GM19328 (cell line): Measurements from ENCODE around the gene MROH7.

Experiments
- ATAC-seq: cut with Tn5 transposase; IDR thresholded peaks from one replicate; pipeline ENCODE4 v1.9.1; 2021; ENCODE audit warnings: mild to moderate bottlenecking, moderate library complexity; ENCODE audit not compliant: unreplicated experiment

Gene MROH7

DNA sequence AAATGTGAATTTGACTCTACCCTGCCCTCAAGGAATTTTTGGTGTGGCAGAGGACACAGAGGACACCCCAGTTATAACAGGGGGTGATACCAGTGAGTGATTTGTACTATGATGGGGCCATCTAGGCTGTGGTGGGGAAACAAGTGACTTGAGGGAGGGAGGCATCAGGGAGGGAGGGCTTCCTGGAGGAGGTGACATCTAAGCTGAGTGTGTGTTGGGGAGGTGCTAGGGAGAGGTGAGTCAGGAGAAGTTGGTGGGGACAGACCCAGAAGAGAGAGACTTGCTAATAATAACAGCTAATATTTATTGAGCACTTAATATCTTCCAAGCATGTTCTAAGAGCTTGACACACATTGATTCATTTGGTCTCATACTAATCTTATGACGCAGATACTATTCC lies 54.2 kb downstream of the MROH7 start:
- ATAC-seq, result no peak

- no peak for ATAC-seq
Observed at GRCh38 chr1:54696262-54696661, 54.7 kb downstream of the MROH7 start.

DNA sequence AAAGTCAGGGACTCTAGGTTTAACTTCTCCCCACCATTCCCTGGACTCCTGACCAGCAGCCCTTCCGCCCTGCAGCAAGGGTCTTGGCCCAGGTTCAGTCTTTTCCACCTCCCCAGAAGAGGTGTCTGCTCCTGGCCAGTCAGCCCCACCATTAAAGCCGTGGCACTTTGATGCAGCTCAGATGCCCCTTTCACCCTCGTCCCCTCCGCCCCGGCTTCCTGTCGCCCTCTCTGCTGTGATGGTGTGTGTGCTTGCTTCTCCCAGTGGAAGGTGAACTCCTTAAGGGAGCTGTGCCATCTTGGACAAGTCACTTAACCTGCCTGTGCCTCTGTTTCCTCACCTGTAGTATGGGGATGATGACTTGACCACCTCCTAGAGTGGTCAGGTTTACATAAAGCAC lies 56.3 kb downstream of the MROH7 start:
- ATAC-seq, result no peak

GRCh38 chr1:54698346-54698745 lies 56.8 kb downstream of the MROH7 start:
- ATAC-seq, result no peak

DNA sequence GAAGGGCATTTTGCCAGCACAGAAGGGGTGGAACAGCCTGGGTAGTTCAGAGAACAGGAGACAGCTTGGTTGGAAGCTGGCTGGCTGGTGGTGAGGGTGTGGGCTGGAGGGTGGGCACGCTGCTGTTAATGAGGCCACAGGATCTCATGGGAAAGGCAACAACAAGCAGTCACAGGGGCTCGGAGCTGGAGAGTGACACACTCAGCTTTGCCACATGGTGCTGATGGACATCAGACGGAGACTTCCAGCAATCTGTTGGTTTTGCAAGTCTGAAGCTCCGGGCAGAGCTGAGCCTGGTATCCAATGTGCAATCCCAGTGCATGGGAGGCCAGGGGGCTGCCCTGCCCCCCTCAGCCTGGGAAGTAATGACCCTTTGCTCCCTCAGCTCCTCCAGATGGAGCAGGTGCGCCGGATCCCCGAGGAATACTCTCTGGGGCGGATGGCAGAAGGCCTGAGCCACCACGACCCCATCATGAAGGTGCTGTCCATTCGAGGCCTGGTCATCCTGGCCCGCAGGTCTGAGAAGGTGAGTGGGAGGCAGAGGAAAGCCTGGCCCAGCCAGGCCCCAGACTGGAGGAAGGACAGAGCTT lies 58.4 kb downstream of the MROH7 start:
- ATAC-seq, result no peak

DNA sequence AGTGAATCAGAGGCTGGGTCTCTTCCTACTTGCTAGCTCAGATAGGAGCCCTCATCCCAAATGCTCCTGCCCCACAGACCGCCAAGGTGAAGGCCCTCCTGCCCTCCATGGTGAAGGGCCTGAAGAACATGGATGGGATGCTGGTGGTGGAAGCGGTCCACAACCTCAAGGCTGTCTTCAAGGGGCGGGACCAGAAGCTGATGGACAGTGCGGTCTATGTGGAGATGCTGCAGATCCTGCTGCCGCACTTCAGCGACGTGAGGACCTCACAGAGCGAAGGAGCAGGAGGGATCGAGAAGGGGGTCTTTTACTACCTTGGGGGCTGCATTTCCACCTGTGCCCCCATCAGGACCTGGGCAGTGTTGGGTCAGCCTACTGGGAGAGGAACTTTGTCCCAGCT lies 59.5 kb downstream of the MROH7 start:
- ATAC-seq, result no peak

DNA sequence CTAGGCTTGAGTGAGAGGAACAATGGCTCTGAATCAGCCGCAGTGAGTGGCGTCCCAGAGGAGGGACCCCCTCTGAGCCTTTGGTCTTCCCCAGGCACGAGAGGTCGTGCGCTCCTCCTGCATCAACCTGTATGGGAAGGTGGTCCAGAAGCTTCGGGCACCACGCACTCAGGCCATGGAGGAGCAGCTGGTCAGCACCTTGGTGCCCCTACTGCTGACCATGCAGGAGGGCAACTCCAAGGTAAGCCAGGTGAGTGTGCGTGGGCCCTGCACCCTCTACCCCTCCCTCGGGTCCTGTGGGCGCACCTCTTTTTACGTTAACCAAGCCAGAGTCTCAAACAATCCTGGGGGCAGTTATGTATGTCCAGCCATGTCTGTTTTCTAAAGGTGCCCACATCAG lies 60.4 kb downstream of the MROH7 start:
- ATAC-seq, result no peak

DNA sequence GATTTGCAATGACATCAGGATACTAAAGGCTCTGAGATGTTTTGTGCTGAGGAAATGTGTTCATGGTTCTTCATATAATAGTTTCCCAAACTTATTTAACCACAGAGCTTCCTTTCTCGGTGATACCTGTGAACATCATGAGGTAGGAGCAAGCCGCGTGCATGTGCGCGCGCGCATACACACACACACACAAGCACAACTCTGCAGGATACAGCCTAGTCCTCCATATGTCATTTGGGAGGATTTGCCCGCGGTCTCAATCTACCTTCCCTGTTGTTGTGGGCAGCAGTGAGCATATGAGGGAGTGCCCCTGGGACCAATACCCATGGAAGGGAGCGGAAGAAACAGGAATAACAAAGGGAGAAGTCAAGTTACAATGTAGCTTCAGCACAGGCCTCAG lies 61.9 kb downstream of the MROH7 start:
- no peak for ATAC-seq

GRCh38 chr1:54705153-54705552 lies 63.6 kb downstream of the MROH7 start:
- ATAC-seq, result no peak

DNA sequence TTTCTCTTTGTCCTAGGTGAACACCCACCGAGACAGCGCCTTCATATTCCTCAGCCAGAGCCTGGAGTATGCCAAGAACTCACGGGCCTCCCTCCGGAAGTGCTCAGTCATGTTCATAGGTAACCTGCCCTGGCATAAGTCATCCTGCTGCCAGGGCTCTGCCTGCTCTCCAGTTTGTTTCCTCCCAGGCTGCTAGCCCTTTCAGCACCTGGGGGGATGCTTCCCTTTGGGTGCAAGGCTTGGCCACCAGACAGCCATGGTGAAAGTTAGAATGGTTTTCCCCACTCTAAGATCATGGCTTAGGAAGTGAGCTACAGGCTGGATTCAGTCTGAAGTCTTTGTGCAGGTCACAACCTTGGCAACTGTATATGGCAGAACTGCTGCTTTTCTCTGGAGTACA lies 64.8 kb downstream of the MROH7 start:
- ATAC-seq, result no peak

DNA sequence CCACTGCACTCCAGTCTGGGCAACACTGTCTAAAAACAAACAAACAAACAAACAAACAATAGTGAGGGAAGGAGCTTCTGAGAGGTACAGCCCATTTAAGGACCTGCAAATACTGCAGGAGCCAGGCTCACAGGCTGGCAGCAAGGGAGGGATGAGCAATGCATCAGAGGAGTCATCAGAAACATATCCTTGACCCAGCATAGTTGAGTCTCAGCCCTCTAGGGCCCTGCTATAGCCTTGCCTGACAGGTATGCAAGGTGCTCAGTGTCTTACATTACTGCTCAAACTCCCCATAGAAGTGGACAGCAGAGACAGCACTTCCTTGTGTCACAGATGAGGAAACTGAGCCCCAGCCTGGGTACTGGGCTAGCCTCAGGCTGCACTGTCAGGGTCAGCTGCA lies 66.8 kb downstream of the MROH7 start:
- ATAC-seq, result no peak

DNA sequence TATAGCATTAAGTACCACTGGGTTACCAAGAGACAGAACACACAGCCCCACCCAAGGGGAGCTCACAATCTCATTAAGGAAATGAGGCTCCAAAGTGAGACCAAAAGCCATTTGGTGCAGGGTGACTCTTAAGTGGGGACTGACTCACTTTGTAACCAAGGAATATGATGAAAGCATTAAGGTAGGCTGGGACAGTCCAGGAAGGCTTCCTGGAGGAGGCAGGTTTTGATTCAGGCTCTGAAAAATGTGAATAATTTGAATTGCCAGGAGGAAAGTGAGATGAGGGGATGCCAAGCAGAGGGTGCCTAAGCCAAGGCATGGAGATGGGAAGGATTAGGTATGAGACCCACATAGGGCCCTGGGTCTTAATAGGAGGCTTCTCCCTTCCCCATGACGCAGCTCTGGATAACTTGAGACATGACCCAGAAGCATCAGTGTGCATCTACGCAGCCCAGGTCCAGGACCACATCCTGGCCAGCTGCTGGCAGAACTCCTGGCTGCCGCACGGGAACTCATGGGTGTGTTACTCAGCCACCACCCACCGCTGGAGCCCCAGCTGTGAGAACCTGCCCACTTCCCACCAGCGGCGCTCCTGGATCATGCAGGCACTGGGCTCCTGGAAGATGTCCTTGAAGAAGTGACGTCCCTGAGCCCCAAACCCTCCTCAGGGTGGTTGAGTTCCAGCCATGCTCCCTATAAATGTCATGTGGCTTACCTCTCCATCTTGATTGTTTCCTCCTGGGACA lies 68.1 kb downstream of the MROH7 start:
- no peak for ATAC-seq

DNA sequence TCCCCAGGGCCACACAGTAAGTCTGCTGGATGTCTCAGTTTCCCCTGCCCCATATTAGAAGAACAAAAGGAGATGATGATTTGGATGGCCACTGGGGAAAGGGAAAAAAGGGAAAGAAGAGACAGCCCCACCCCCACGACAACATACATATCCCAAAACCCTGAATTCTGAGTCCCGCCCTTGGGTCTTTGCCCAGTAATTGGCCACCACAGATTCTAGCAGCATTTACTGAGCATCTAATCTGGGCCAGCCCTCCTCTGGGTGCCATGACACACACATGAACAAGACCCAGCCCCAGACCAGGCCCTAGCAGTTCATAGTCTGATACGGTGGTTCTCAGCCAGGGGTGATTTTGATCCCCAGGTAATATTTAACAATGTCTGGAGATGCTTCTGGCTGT lies 68.8 kb downstream of the MROH7 start:
- no peak for ATAC-seq

- ATAC-seq, result no peak
Observed at GRCh38 chr1:54710841-54711240, 69.3 kb downstream of the MROH7 start.

GRCh38 chr1:54711536-54711935 lies 70.0 kb downstream of the MROH7 start:
- ATAC-seq, result no peak

DNA sequence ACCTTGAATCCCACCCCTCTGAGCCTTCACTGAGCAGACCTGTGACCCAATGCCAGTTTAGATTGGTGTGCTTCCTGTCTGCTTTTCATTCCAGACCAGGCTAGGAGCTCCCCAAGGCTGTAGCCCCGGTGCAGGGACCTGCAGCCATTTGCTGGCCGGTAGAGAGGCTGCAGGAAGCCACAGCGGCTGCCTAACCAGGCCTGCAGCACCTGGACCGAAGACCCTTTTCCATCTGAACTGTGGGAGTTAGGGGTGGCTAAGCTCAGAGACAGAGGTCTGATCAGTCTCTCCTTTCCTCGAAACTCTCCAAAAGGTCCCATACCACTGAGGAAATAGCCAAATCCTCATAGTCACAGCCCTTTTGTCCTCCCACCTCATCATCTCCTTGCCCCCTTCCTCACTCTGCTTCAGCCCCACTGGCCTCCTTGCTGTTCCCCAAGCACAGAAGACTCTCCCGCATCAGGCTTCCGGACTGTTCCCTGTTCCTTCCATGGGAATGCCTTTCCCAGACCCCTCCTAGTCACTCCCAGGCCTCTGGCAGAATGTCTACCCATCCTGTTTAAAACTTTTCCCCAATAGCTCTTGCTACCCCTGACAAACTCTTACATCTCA lies 73.4 kb downstream of the MROH7 start:
- no peak for ATAC-seq

GRCh38 chr1:54715493-54716298 lies 74.1 kb downstream of the MROH7 start, which contains the start of gene TTC4:
Gene TTC4, plus strand, starts transcription at chr1:54715861. Its CDS starts 48 bp downstream, at chr1:54715909.
- ATAC-seq, result peak; percentile 91

GRCh38 chr1:54716299-54717047 lies 74.9 kb downstream of the MROH7 start:
- ATAC-seq, result no peak

GRCh38 chr1:54721719-54722118 lies 80.1 kb downstream of the MROH7 start:
- no peak for ATAC-seq

DNA sequence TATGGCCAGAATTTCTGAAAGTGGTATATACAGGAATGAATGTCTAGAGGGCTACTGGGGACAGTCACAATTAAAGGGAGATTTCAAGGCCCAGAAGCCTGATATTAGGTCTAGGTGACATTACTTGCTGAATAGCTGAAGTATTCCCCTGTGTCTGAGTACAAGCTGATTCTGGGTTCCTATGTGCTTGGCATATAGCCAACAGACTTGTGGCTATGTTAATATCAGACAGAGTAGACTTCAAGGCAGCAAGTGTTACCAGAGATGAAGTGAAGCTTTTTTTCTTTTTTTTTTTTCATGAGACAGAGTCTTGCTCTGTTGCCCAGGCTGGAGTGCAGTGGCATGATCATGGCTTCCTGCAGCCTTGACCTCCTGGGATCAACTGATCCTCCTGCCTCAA lies 82.4 kb downstream of the MROH7 start:
- ATAC-seq, result no peak

GRCh38 chr1:54724771-54725170 lies 83.2 kb downstream of the MROH7 start:
- ATAC-seq, result no peak
